A172 (cell line): ENCODE results near the gene LRRC59. TPM values are rescaled to one million over a fixed set of nuclear protein-coding genes. Genes with fewer than 3 reads are reported as not detected.

Experiments used
- DNase-seq: peaks from one replicate; pipeline ENCODE4 v3.0.0-alpha.2; 2015; ENCODE audit warnings: low spot score
- total RNA-seq: library from RNA; depleted of rRNA; stranded (reverse); fragments of >200 nt; shearing (Covaris generic); gene quantifications from 2 replicates; pipeline ENCODE4 v1.2.3, GENCODE V29; 2014

The LRRC59 gene
- total RNA-seq, 1 experiment from 2014 or later = 259 TPM

DNA sequence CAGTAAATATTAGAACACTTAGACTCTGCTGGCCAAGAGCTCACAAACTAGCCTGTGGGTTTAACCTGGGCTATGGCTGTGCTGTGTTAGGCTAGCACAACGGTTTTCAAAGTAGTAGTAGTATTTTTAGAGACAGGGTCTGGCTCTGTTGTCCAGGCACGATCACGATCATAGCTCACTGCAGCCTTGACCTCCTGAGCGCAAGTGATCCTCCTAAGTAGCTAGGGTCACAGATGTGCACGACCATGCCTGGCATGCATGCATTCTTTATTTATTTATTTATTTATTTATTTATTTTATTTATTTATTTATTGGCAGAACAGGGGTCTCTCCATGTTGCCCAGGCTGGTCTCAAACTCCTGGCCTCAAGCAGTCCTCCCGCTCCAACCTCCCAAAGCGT, 34.7 kb downstream of the LRRC59 start:
- no peak for DNase-seq

DNA sequence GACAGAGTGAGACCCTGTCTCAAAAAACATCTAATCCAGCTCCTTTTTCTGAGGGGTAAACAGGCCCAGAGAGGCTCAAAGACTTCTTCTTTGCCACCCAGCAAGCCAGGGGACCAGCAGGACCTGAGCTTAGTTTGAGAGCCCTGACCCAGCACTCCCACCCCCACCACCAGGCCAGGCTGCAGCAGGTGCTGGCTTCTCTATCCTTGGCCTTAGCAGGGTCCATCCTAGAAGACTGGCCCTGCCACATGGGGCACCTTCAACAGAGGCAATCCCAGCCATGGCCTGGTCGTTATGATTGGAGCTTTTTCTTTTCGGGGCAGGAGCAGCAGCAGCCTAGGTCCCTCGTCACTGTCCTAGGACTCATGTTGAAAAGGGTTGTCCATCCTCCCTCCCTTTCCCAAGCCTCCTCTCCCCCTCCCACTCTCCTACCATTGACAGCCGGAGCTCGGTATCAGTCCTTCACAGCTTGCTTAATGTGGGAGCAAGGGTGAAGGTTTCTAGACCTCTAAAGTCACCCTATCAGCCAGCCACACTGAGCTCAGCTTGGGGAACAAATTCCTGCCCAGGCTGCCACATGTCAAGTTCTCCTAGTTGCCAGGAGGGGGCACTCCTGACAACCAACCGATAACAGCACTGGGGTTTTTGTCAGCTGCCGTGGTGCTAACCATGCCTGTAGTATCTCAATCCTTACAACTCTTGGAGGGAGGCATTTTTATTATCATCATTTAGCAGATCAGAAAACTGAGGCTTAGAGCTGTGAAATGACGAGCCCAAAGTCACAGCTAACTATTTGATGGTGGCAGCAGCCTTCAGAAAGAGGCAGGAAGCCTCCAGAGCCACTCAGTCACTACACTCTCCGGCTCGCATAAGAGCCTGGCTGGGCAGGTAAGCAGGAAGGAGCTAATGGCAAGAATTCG, 35.5 kb downstream of the LRRC59 start:
- peak; percentile 63 for DNase-seq

DNA sequence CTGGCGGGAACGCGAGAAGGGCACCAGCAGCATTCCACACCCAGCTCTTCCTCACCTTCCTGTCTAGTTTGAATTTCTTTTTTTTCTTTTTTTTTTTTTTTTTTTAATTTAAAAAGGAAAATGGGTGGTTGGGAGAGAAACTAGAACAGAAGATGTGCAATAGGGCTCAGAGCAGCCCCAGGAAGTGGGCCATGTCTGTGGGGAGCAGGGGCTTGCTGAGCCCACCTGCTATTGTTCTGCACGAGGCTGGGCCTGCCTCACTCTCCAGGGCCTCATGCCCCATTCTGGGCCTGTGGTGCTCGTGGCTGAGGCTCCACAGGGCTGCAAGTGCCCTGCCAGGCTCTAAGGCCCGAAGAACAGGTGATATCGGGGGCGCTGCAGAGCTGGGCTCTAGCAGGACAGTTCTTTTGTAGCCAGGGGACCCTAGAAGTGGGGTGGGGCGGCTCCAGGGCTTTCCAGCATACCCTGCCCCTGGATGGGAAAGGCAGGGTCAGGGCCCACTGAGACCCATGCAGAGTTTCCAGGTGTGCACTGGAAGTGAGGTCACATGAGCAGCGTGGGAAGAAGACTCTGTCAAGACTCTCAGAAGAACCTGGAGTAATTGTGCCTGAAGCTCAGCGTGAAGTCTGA, 36.7 kb downstream of the LRRC59 start:
- DNase-seq = no peak

DNA sequence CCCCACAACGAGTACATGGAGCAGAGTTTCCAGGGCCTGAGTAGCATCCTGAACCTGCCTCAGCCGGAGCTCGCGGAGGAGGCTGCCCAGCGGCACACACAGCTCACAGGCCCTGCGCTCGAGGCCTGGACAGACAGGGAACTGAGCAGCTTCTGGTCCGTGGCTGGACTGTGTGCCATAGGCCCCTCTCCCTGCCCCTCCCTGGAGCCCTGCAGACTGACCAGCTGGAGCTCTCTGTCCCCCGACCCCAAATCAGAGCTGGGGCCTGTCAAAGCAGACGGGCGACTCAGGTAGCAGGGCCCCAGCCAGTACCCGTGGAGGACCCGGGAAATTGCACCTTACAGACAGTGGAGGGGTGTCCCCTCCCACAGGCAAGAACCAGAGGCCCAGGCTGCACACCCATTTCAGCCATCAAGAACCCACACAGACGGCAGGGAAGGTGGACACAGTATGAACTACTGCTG, 37.3 kb downstream of the LRRC59 start:
- no peak for DNase-seq

GRCh38 chr17:50359005-50359699, 38.2 kb downstream of the LRRC59 start:
- DNase-seq = no peak

DNA sequence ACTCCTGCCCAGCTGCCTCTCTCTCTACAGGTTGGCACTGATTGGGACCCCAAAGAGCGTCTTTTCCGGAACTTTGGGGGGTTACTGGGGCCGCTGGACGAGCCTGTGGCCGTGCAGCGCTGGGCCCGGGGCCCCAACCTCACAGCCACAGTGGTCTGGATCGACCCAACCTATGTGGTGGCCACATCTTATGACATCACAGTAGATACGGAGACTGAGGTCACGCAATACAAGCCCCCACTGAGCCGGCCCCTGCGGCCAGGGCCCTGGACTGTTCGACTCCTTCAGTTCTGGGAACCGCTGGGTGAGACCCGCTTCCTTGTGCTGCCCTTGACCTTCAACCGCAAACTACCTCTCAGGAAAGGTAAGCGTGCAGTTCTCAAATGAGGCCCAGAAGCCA, 39.1 kb downstream of the LRRC59 start:
- no peak for DNase-seq

DNA sequence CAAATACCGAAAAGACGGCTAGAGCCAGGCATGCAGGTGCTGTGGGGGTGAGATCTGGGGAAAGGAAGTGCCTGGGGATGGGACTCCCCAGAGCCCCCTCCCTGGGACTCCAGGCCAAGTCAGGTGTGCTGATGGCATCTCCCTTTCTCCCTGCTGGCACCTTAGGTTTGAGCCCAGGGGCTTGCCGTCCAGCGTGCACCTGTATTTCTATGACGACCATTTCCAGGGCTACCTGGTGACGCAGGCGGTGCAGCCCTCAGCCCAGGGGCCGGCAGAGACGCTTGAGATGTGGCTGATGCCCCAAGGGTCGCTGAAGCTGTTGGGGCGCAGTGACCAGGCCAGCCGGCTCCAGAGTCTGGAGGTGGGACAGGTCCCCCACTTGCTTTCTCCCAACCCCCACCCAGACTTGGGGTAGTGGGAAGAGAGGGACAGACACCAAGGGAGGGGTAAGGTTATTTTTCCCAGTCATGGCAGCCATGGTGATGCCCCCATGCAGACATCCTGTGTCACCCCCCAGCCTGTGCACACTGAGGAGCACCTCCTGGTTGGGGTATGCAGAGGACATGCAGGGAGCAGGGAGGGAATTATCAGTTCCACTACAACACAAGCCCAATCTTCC, 40.3 kb downstream of the LRRC59 start:
- no peak for DNase-seq

DNA sequence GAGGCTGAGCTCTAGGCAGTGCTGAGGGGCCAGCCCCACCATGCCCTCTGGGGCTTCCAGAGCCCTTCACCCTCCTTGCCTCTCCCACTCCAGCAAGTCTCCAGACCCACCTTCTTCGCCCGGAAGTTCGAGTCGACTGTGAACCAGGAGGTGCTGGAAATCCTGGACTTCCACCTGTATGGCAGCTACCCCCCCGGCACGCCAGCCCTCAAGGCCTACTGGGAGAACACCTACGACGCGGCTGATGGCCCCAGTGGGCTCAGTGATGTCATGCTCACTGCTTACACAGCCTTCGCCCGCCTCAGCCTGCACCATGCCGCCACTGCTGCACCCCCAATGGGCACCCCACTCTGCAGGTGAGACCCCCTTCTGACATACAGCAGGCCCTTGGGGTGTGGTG, 40.9 kb downstream of the LRRC59 start:
- no peak for DNase-seq

- DNase-seq = no peak
Observed at GRCh38 chr17:50355701-50356341, 41.5 kb downstream of the LRRC59 start.

- DNase-seq = no peak
Observed at GRCh38 chr17:50355336-50355700, 42.0 kb downstream of the LRRC59 start.

GRCh38 chr17:50354776-50355175, 42.5 kb downstream of the LRRC59 start:
- DNase-seq = no peak

- no peak for DNase-seq
Observed at GRCh38 chr17:50354198-50354597, 43.1 kb downstream of the LRRC59 start.

DNA sequence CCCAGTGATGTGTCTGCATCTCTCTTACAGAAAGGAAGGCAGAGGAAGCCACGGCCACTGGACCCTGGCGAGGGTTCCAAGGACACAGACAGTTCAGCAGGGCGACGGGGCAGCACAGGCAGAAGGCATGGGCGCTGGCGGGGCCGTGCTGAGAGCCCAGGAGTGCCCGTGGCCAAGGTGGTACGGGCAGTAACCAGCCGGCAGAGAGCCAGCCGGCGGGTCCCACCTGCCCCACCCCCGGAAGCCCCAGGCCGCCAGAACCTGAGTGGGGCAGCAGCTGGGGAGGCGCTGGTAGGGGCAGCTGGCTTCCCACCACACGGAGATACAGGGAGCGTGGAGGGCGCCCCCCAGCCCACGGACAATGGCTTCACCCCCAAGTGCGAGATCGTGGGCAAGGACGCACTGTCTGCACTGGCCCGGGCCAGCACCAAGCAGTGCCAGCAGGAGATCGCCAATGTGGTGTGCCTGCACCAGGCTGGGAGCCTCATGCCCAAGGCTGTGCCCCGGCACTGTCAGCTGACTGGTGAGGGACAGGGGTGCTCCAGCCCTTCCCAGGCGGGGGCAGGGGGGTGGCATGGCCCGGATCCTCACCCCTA, 43.6 kb downstream of the LRRC59 start:
- DNase-seq = no peak

- DNase-seq = no peak
Observed at GRCh38 chr17:50352693-50353599, 44.4 kb downstream of the LRRC59 start.

DNA sequence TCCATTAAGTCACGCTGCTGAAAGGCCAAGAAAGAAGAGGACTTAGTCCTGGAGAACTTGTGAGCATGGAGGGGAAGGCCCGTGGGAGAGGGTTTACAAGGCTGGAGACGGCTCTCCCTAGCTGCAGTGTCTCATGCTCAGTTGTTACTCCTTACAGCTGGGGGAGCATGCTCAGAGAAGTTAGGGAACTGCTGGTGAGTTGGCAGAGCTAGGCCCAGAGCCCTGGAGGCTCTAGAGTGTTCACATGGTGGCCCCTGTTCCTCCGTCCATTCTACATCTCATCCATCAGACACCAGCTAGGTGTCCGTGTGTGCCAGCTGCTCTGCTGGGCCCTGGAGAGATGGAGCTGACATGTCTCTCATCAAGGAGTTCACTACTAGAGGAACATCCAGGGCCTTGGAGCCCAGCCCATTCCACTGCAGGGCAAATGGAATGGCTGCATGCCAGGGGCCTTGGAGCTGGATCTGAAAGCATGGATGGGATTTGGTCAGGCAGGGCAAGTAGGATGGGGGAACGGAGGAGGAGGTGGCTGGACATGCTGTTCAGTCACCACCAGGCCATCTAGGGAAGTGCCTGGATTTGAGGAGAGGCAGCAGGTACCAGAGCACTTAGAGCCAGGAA, 45.1 kb downstream of the LRRC59 start:
- DNase-seq = no peak

DNA sequence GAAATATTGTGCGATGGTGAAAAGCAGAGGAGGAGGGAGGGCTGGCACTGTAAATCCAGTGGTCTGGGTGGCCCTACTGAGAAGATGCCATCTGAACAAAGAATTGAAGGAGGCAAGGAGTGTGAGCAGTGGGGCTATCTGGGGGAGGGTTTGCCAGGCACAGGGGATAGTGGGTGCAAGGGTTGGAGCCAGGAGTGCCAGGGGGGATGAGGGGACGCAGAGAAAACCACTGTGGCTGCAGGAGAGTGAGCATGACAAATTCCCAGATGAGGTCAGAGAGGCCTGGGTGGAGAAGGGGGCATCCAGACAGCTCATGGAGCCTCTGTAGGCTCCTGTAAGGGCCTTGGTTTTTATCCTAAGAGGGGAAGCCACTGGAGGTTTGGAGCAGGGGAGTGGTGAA, 46.6 kb downstream of the LRRC59 start:
- no peak for DNase-seq

DNA sequence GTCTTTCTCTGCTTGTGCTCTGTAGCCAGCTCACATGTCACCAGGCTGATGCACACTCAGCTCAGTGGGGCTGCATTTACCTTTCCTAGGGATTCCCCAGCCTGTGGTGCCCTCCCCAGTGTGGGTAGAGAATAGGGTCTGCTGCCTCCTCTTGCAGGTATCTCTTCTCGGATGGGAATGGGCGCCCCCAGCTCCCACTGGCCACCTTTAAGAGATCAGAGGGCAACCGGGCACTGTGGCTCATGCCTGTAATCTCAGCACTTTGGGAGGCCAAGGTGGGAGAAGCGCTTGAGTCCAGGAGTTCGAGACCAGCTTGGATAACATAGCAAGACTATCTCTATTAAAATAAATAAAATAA, 48.1 kb downstream of the LRRC59 start:
- DNase-seq = no peak

GRCh38 chr17:50348522-50349242, 48.6 kb downstream of the LRRC59 start:
- peak; percentile 69 for DNase-seq

DNA sequence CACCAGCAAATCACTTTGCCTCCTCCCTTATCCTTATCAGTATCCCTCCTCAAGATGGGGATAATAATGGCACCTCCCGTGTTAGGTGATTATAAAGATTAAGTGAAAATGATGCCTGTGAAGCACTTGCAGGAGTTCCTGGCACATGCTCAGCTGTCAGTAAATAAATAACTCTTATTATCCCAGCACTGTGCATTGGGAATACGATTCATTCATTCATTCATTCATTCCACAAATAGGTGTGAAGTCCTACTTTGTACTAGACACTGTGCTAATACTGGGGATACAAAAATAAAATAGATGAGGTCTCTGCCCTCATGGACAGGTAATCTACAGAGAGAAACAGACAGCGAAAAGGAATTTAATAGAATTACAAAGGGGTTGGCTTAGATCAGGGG, 49.4 kb downstream of the LRRC59 start:
- DNase-seq = no peak
